Lower leg skin (tissue), 4 donors: ENCODE data around the gene LRRC75A. TPM values are rescaled to one million over a fixed set of nuclear protein-coding genes. Genes with fewer than 3 reads are reported as not detected.

ENCODE experiments used
- DNase-seq, 2 donors: peaks; one replicate each; pipeline ENCODE4 v3.0.0-alpha.2; 2019; ENCODE audit warnings: low spot score in 2 of 2
- H3K4me3 ChIP-seq: fragments of 200-600 bp; sonication (generic); 2 replicates; pipeline ENCODE4 v1.5.1; 2017; ENCODE audit warnings: mild to moderate bottlenecking, low read depth; ENCODE audit not compliant: poor library complexity, severe bottlenecking
- CTCF ChIP-seq, 3 donors: fragments of 450-650 bp; IDR thresholded peaks; one replicate each; pipeline ENCODE4 v1.5.1; 2016; ENCODE audit warnings: antibody characterized with exemption in 3 of 3, mild to moderate bottlenecking in 3 of 3, moderate library complexity in 2 of 3
- POLR2A ChIP-seq, 2 donors: fragments of 450-650 bp; IDR thresholded peaks; one replicate each; pipeline ENCODE4 v1.6.1; 2016 to 2017; ENCODE audit warnings: antibody characterized with exemption in 2 of 2, mild to moderate bottlenecking in 1 of 2, moderate library complexity in 1 of 2
- WGBS, 2 donors: methylation state at CpG; one replicate each; pipeline ENCODE4 v1.1.5; 2018; 5-methylcytosine and 5-hydroxymethylcytosine counted together
- intact Hi-C: fragments of 100-400 bp; cut with DNase I; formaldehyde crosslinking; loops from one replicate; pipeline ENCODE4 v1.15.0; 2023; ENCODE audit warnings: low total_unique reads
- total RNA-seq, 4 donors: library from RNA; depleted of rRNA; stranded (reverse); fragments of >200 nt; gene quantifications; one replicate each; pipeline ENCODE4 v1.1.0, GENCODE V29; 2016

LRRC75A gene
- total RNA-seq, 4 donors from 2014 or later, result 0.74 to 1.6 (median 0.99) TPM

DNA sequence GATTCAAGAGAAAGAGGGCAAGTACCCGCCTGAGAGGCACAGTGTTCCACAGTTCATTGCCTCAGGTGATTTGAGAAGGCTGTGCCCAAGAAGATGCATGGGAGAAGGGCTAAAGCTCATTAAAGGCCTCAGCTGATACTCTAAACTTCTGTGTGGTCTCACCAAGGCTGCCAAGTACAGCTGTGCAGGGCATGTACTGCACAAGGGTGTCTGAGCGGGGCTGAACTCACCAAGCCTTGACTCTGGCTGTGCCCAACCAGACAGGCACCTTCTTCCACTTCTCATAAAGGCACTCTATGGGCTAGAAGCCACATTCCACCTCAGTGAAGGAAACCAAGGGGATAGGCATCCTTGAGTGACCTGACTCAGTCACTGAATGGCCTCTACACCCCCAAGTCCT, 12.7 kb downstream of the LRRC75A start:
- intact Hi-C loops, result no loop called here
- 86 to 88% methylated on average over 1 to 2 of the region's 2 CpGs for WGBS, 2 donors
- TF ChIP-seq POLR2A (IDR thresholded peaks at IDR 0.05) (no peak), CTCF (IDR thresholded peaks at IDR 0.05) (no peak)

GRCh38 chr17:16478649-16479048, 13.3 kb downstream of the LRRC75A start:
- intact Hi-C loops, result no loop called here
- no peak for DNase-seq
- no peak overlapping the region for H3K4me3 ChIP-seq
- no peak for TF ChIP-seq POLR2A (IDR thresholded peaks at IDR 0.05)
- TF ChIP-seq CTCF (IDR thresholded peaks at IDR 0.05), result no peak
- WGBS, 2 donors, result 67 to 71% methylated on average over 6 of the region's 6 CpGs

More for the DNA sequence above, 12.7 kb downstream of the LRRC75A start:
- H3K4me3 ChIP-seq, result no peak overlapping the region
- no peak for DNase-seq

DNA sequence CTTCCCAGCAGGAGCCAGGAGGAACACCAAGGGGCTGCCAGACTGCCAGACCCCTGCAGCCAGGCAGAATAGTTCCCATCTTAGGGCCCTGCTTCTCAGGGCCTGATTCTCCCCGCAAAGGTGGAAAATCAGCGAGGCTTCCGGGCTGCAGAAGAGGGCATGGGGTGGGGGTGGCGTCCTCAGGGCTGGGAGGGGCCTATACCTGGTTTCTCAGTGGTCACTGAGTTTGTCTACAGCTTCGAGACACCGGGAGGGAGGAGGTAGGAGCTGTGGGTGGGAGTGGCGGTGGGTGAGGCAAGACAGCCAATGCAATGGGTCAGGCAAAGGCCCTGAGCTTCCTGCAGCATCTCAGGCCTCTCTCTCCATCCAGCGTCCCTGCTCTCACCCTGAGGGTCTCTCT, 14.3 kb downstream of the LRRC75A start:
- no peak overlapping the region for H3K4me3 ChIP-seq
- intact Hi-C loops, result no loop called here
- DNase-seq, result no peak
- 76 to 82% methylated on average over 8 of the region's 8 CpGs for WGBS, 2 donors
- TF ChIP-seq POLR2A (IDR thresholded peaks at IDR 0.05), result no peak
- no peak for TF ChIP-seq CTCF (IDR thresholded peaks at IDR 0.05)

GRCh38 chr17:16477255-16477654, 14.7 kb downstream of the LRRC75A start:
- intact Hi-C loops, result no loop called here
- TF ChIP-seq CTCF (IDR thresholded peaks at IDR 0.05) (no peak), POLR2A (IDR thresholded peaks at IDR 0.05) (no peak)
- no peak overlapping the region for H3K4me3 ChIP-seq
- WGBS, 2 donors, result 56 to 63% methylated on average over 5 of the region's 5 CpGs
- peak in 1 of 2 donors; percentile 36 for DNase-seq

DNA sequence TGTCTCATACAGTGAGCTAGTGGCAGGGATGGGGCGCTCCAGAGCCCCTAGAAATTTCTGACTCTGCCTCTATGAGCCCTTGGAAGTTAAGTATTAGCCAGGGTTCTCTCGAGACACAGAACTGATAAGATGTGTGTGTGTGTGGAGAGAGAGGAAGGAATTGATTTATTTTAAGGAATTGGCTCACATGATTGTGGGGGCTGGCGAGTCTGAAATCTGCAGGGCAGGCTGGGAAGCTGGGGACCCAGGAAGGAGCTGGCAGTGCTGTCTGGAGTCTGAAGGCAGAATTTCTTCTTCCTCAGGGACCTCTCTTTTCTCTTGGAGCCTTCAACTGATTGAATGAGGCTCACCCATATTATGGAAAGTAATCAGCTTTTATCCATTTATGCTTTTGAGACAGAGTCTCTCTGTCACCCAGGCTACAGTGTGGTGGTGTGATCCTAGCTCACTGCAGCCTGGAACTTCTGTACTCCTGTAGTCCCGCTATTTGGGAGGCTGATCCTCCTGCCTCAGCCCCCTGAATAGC, 16.8 kb downstream of the LRRC75A start:
- TF ChIP-seq POLR2A (IDR thresholded peaks at IDR 0.05) (no peak), CTCF (IDR thresholded peaks at IDR 0.05) (no peak)
- DNase-seq, result no peak
- intact Hi-C loops, result no loop called here
- WGBS, 2 donors, result 79 to 88% methylated on average over 4 of the region's 4 CpGs
- H3K4me3 ChIP-seq, result no peak overlapping the region
